HEK293 (cell line): Measurements from ENCODE around the gene MYOT.

Experiments used
- CTCF ChIA-PET: fragments of 350-600 bp; formaldehyde crosslinking; extraction: SDS; loops from one replicate; lab custom pipeline; 2021; ENCODE audit warnings: antibody characterized with exemption; lab: Yijun Ruan, JAX
- POLR2A ChIA-PET: fragments of 300-600 bp; formaldehyde crosslinking; extraction: SDS; loops from one replicate; lab custom pipeline; 2020; ENCODE audit warnings: antibody characterized with exemption, inconsistent platforms; lab: Yijun Ruan, JAX
- H3K27ac ChIP-seq: fragments of 200-500 bp; sonication (Bioruptor generic); 2 replicates; pipeline ENCODE4 v1.5.1; 2014; ENCODE audit warnings: low read depth, low read length, control low read depth, inconsistent platforms; ENCODE audit errors: extremely low read depth
- H3K36me3 ChIP-seq, 2 experiments: fragments of 200-500 bp in 1 of 2; sonication (Bioruptor generic) in 1 of 2; 1 replicate in 1 of 2; 2 replicates in 1 of 2; pipeline ENCODE4 v1.5.1; 2014 to 2017; ENCODE audit warnings: inconsistent platforms in 2 of 2, low read length in 2 of 2; ENCODE audit not compliant: control insufficient read depth in 2 of 2, insufficient read depth in 1 of 2
- H3K4me1 ChIP-seq: fragments of 200-500 bp; sonication (Bioruptor generic); 2 replicates; pipeline ENCODE4 v1.5.1; 2014; ENCODE audit warnings: mild to moderate bottlenecking, low read length, inconsistent platforms; ENCODE audit not compliant: control insufficient read depth, insufficient read depth
- H3K4me3 ChIP-seq: 2 replicates; pipeline ENCODE4 v1.5.1; 2011; ENCODE audit warnings: low read depth, mild to moderate bottlenecking, control low read depth, low read length, moderate library complexity
- H3K9me3 ChIP-seq: fragments of 200-500 bp; sonication (Bioruptor generic); 2 replicates; pipeline ENCODE4 v1.5.1; 2014; ENCODE audit warnings: low read depth, low read length, inconsistent platforms; ENCODE audit not compliant: control insufficient read depth, insufficient read depth
- HOXC10 ChIP-seq: sonication (generic); formaldehyde crosslinking; IDR thresholded peaks from 2 replicates; pipeline ENCODE4 v1.8.1; 2023; ENCODE audit warnings: mild to moderate bottlenecking, missing genetic modification reagents
- SETDB1 ChIP-seq: IDR thresholded peaks from one replicate; pipeline ENCODE4 v1.6.1; 2017; ENCODE audit warnings: mild to moderate bottlenecking, low read length, moderate library complexity, mixed read lengths; ENCODE audit not compliant: insufficient read length
- ZFHX2 ChIP-seq: fragments of 450-650 bp; formaldehyde crosslinking; conservative IDR thresholded peaks from 2 replicates; pipeline ENCODE4 v1.5.1; 2016; ENCODE audit warnings: missing biosample characterization, missing genetic modification characterization
- ZNF311 ChIP-seq: fragments of 450-650 bp; formaldehyde crosslinking; IDR thresholded peaks from 2 replicates; pipeline ENCODE4 v1.5.1; 2017; ENCODE audit warnings: missing biosample characterization, missing genetic modification characterization, borderline replicate concordance
- ZNF514 ChIP-seq: fragments of 450-650 bp; formaldehyde crosslinking; IDR thresholded peaks from 2 replicates; pipeline ENCODE4 v1.5.1; 2016; ENCODE audit warnings: missing biosample characterization, missing genetic modification characterization
- ZNF768 ChIP-seq: fragments of 450-650 bp; formaldehyde crosslinking; IDR thresholded peaks from 2 replicates; pipeline ENCODE4 v1.5.1; 2018; ENCODE audit warnings: missing biosample characterization, mild to moderate bottlenecking, missing genetic modification characterization
- ZNF792 ChIP-seq: fragments of 450-650 bp; formaldehyde crosslinking; IDR thresholded peaks from 2 replicates; pipeline ENCODE4 v1.5.1; 2016; ENCODE audit warnings: missing biosample characterization, missing genetic modification characterization
- TF ChIP-seq, protein P1 (sequence below): fragments of 450-650 bp; formaldehyde crosslinking; IDR thresholded peaks from 2 replicates; pipeline ENCODE4 v1.5.1; 2017; ENCODE audit warnings: missing biosample characterization, missing genetic modification characterization
- TF ChIP-seq, protein P2 (sequence below): fragments of 450-650 bp; formaldehyde crosslinking; IDR thresholded peaks from 2 replicates; pipeline ENCODE4 v1.5.1; 2017; ENCODE audit warnings: missing biosample characterization, missing genetic modification characterization
- TF ChIP-seq, protein P3 (sequence below): fragments of 450-650 bp; formaldehyde crosslinking; conservative IDR thresholded peaks from 2 replicates; pipeline ENCODE4 v1.5.1; 2016; ENCODE audit warnings: low read depth, missing biosample characterization, missing genetic modification characterization
- TF ChIP-seq, protein P4 (sequence below): fragments of 450-650 bp; formaldehyde crosslinking; IDR thresholded peaks from 2 replicates; pipeline ENCODE4 v1.5.1; 2016; ENCODE audit warnings: missing biosample characterization, missing genetic modification characterization
- TF ChIP-seq, protein P5 (sequence below): fragments of 450-650 bp; formaldehyde crosslinking; IDR thresholded peaks from 2 replicates; pipeline ENCODE4 v1.5.1; 2016; ENCODE audit warnings: missing biosample characterization, missing genetic modification characterization
- TF ChIP-seq, protein P6 (sequence below): fragments of 450-650 bp; formaldehyde crosslinking; IDR thresholded peaks from 2 replicates; pipeline ENCODE4 v1.5.1; 2016; ENCODE audit warnings: missing biosample characterization, missing genetic modification characterization
- TF ChIP-seq, protein P7 (sequence below): fragments of 450-650 bp; formaldehyde crosslinking; optimal IDR thresholded peaks from 2 replicates; pipeline ENCODE3; 2016; ENCODE audit warnings: missing biosample characterization, mild to moderate bottlenecking, missing genetic modification characterization

The MYOT gene

DNA sequence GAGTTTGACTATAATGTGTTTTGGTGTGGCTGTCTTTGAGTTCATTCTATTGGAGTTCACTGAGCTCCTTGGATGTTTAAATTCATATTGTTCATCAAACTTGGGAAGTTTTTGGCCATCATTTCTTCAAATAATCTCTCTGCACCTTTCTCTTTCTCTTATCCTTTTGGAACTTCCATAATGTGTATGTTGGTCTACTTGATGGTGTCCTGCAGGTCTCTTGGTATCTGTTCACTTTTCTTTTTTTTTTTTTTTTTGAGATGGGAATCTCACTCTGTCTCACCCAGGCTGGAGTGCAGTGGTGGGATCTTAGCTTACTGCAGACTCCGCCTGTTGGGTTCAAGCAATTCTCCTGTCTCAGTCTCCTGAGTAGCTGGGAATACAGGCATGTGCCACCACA lies 49.3 kb downstream of the MYOT start:
- ChIA-PET POLR2A (no interaction called here), CTCF (interaction anchor here (0.6 kb wide), 2 partner anchors 23 to 138 kb away, joined by 6 to 7 read pairs; no protein-coding TSS in a partner anchor)
- no peaks in the 10 kb centered on the region for H3K4me1 ChIP-seq
- TF ChIP-seq, protein P1, sequence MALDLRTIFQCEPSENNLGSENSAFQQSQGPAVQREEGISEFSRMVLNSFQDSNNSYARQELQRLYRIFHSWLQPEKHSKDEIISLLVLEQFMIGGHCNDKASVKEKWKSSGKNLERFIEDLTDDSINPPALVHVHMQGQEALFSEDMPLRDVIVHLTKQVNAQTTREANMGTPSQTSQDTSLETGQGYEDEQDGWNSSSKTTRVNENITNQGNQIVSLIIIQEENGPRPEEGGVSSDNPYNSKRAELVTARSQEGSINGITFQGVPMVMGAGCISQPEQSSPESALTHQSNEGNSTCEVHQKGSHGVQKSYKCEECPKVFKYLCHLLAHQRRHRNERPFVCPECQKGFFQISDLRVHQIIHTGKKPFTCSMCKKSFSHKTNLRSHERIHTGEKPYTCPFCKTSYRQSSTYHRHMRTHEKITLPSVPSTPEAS (tag by site-specific recombination) = no peak
- peak; percentile 16 for TF ChIP-seq SETDB1
- no peak for TF ChIP-seq ZFHX2 (tag by site-specific recombination)
- no peaks in the 10 kb centered on the region for H3K9me3 ChIP-seq
- H3K4me3 ChIP-seq = no peak overlapping the region
- no peaks in the 10 kb centered on the region for H3K36me3 ChIP-seq
- no peak overlapping the region for H3K27ac ChIP-seq

DNA sequence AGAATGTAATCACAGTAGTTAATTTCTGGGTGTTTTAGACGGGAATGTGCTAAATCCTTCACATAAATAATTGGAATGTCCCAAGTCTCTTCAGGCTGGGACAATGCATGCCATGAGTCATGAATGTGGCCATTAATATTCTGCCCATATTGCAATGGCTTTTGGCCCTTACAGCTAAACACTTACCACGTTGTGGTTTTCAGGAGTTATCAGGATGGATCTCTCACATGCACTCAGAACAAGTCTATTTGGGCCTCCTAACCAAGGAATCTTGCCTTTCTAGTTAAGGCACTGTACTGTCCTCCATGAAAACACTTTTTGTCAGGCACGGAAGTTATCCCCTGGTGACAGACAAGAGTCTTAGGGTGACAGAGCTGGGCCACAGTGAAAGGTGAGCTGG lies 54.3 kb downstream of the MYOT start:
- no peak for TF ChIP-seq ZNF311 (tag by site-specific recombination)
- TF ChIP-seq, protein P2, sequence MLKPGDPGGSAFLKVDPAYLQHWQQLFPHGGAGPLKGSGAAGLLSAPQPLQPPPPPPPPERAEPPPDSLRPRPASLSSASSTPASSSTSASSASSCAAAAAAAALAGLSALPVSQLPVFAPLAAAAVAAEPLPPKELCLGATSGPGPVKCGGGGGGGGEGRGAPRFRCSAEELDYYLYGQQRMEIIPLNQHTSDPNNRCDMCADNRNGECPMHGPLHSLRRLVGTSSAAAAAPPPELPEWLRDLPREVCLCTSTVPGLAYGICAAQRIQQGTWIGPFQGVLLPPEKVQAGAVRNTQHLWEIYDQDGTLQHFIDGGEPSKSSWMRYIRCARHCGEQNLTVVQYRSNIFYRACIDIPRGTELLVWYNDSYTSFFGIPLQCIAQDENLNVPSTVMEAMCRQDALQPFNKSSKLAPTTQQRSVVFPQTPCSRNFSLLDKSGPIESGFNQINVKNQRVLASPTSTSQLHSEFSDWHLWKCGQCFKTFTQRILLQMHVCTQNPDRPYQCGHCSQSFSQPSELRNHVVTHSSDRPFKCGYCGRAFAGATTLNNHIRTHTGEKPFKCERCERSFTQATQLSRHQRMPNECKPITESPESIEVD (tag by site-specific recombination) = no peak
- TF ChIP-seq, protein P3, sequence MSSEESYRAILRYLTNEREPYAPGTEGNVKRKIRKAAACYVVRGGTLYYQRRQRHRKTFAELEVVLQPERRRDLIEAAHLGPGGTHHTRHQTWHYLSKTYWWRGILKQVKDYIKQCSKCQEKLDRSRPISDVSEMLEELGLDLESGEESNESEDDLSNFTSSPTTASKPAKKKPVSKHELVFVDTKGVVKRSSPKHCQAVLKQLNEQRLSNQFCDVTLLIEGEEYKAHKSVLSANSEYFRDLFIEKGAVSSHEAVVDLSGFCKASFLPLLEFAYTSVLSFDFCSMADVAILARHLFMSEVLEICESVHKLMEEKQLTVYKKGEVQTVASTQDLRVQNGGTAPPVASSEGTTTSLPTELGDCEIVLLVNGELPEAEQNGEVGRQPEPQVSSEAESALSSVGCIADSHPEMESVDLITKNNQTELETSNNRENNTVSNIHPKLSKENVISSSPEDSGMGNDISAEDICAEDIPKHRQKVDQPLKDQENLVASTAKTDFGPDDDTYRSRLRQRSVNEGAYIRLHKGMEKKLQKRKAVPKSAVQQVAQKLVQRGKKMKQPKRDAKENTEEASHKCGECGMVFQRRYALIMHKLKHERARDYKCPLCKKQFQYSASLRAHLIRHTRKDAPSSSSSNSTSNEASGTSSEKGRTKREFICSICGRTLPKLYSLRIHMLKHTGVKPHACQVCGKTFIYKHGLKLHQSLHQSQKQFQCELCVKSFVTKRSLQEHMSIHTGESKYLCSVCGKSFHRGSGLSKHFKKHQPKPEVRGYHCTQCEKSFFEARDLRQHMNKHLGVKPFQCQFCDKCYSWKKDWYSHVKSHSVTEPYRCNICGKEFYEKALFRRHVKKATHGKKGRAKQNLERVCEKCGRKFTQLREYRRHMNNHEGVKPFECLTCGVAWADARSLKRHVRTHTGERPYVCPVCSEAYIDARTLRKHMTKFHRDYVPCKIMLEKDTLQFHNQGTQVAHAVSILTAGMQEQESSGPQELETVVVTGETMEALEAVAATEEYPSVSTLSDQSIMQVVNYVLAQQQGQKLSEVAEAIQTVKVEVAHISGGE = no peak
- TF ChIP-seq, protein P4, sequence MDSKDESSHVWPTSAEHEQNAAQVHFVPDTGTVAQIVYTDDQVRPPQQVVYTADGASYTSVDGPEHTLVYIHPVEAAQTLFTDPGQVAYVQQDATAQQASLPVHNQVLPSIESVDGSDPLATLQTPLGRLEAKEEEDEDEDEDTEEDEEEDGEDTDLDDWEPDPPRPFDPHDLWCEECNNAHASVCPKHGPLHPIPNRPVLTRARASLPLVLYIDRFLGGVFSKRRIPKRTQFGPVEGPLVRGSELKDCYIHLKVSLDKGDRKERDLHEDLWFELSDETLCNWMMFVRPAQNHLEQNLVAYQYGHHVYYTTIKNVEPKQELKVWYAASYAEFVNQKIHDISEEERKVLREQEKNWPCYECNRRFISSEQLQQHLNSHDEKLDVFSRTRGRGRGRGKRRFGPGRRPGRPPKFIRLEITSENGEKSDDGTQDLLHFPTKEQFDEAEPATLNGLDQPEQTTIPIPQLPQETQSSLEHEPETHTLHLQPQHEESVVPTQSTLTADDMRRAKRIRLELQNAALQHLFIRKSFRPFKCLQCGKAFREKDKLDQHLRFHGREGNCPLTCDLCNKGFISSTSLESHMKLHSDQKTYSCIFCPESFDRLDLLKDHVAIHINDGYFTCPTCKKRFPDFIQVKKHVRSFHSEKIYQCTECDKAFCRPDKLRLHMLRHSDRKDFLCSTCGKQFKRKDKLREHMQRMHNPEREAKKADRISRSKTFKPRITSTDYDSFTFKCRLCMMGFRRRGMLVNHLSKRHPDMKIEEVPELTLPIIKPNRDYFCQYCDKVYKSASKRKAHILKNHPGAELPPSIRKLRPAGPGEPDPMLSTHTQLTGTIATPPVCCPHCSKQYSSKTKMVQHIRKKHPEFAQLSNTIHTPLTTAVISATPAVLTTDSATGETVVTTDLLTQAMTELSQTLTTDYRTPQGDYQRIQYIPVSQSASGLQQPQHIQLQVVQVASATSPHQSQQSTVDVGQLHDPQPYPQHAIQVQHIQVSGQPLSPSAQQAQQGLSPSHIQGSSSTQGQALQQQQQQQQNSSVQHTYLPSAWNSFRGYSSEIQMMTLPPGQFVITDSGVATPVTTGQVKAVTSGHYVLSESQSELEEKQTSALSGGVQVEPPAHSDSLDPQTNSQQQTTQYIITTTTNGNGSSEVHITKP (tag by site-specific recombination) = peak; percentile 50
- ChIA-PET CTCF (interaction anchor here (0.7 kb wide), 1 partner anchor 143 kb away, joined by 3 read pairs; no protein-coding TSS in a partner anchor), POLR2A (interaction anchor here (1.1 kb wide), 1 partner anchor 90 kb away, joined by 4 read pairs; no protein-coding TSS in a partner anchor)

DNA sequence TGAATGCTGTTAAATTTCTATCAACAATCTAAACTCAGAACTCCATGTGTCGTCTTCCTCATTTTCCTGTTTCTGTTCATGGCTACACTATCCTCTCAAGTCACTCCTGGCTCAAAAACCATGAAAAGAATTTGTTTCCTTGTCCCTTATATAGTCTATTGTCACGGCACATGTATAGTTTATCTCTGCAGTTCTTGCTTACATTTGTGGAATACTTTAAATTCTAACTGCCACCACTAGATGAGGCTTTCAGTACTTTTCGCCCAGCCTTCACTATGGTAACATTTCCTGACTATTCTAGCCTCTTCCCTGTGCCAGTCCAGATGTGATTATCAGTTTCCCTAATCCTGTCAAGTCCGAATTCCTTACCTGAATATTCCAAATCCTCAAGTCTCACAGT lies 56.2 kb downstream of the MYOT start:
- Histone ChIP-seq H3K4me1 (no peaks in the 10 kb centered on the region), H3K9me3 (no peaks in the 10 kb centered on the region), H3K36me3 (peaks cover 4 to 7% of the 10 kb centered on the region in 2 experiments; a peak in 2 of 3 replicates), H3K27ac (no peak overlapping the region), H3K4me3 (no peak overlapping the region)
- ChIA-PET POLR2A (no interaction called here), CTCF (interaction anchor here (0.7 to 1.1 kb wide), 2 partner anchors 9 to 149 kb away, joined by 3 read pairs; no protein-coding TSS in a partner anchor)
- TF ChIP-seq, protein P5, sequence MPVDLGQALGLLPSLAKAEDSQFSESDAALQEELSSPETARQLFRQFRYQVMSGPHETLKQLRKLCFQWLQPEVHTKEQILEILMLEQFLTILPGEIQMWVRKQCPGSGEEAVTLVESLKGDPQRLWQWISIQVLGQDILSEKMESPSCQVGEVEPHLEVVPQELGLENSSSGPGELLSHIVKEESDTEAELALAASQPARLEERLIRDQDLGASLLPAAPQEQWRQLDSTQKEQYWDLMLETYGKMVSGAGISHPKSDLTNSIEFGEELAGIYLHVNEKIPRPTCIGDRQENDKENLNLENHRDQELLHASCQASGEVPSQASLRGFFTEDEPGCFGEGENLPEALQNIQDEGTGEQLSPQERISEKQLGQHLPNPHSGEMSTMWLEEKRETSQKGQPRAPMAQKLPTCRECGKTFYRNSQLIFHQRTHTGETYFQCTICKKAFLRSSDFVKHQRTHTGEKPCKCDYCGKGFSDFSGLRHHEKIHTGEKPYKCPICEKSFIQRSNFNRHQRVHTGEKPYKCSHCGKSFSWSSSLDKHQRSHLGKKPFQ (tag by site-specific recombination) = no peak
- no peak for TF ChIP-seq HOXC10
- TF ChIP-seq, protein P6, sequence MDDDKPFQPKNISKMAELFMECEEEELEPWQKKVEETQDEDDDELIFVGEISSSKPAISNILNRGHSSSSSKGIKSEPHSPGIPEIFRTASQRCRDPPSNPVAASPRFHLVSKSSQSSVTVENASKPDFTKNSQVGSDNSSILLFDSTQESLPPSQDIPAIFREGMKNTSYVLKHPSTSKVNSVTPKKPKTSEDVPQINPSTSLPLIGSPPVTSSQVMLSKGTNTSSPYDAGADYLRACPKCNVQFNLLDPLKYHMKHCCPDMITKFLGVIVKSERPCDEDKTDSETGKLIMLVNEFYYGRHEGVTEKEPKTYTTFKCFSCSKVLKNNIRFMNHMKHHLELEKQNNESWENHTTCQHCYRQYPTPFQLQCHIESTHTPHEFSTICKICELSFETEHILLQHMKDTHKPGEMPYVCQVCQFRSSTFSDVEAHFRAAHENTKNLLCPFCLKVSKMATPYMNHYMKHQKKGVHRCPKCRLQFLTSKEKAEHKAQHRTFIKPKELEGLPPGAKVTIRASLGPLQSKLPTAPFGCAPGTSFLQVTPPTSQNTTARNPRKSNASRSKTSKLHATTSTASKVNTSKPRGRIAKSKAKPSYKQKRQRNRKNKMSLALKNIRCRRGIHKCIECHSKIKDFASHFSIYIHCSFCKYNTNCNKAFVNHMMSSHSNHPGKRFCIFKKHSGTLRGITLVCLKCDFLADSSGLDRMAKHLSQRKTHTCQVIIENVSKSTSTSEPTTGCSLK = no peak
- TF ChIP-seq, protein P7, sequence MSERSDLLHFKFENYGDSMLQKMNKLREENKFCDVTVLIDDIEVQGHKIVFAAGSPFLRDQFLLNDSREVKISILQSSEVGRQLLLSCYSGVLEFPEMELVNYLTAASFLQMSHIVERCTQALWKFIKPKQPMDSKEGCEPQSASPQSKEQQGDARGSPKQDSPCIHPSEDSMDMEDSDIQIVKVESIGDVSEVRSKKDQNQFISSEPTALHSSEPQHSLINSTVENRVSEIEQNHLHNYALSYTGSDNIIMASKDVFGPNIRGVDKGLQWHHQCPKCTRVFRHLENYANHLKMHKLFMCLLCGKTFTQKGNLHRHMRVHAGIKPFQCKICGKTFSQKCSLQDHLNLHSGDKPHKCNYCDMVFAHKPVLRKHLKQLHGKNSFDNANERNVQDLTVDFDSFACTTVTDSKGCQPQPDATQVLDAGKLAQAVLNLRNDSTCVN (tag by site-specific recombination) = no peak
- no peak for TF ChIP-seq ZNF792
- TF ChIP-seq ZNF768 (tag by site-specific recombination) = no peak
- no peak for TF ChIP-seq ZNF514 (tag by site-specific recombination)

More for the DNA sequence above, 54.3 kb downstream of the MYOT start:
- H3K27ac ChIP-seq = no peak overlapping the region
- no peak overlapping the region for H3K4me3 ChIP-seq
- no peaks in the 10 kb centered on the region for H3K4me1 ChIP-seq
- H3K9me3 ChIP-seq = no peaks in the 10 kb centered on the region
- H3K36me3 ChIP-seq = no peaks in the 10 kb centered on the region
